ENCODE data around the gene ZKSCAN2. TPM values are rescaled to one million over a fixed set of nuclear protein-coding genes. Genes with fewer than 3 reads are reported as not detected.

The ZKSCAN2 gene
- total RNA-seq, 4 donors from 2014 or later, result 1.2 to 2.7 (median 1.8) TPM

DNA sequence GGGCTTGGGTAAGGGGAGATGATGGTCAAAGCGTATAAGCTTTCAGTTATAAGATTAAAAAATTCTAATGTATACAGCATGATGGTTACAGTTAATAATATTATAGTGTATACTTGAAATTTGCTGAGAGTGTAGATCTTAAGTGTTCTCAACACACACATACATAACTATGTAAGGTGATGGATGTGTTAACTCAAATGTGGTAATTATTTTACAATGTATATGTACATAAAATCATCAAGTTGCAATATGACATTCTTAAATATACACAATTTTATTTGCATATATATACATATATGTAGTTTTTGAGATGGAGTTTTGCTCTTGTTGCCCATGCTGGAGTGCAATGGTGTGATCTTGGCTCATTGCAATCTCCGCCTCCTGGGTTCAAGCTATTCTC, 7.2 kb downstream of the ZKSCAN2 start:
- no peaks in the 10 kb centered on the region for H3K27me3 ChIP-seq
- H3K27ac ChIP-seq, result no peak overlapping the region
- 94 to 100% methylated on average over 2 of the region's 2 CpGs for WGBS, 2 donors (ENCODE audit: low coverage in 1 of 2)
- in situ Hi-C loops (cut with MboI; ENCODE audit: low pct_ligation_motif_present in 1 of 4, low pct_unique_long_range_greater_than_20kb in 1 of 4, low sequenced_read_pairs in 3 of 4), result loop anchor here in 1 of 4 donors (25.0 kb wide), 1 partner anchor 112 kb away; no protein-coding TSS in a partner anchor
- TF ChIP-seq POLR2AphosphoS5 (IDR thresholded peaks at IDR 0.05), result no peak
- no peak for TF ChIP-seq POLR2A (IDR thresholded peaks at IDR 0.05)
- TF ChIP-seq, protein P1, sequence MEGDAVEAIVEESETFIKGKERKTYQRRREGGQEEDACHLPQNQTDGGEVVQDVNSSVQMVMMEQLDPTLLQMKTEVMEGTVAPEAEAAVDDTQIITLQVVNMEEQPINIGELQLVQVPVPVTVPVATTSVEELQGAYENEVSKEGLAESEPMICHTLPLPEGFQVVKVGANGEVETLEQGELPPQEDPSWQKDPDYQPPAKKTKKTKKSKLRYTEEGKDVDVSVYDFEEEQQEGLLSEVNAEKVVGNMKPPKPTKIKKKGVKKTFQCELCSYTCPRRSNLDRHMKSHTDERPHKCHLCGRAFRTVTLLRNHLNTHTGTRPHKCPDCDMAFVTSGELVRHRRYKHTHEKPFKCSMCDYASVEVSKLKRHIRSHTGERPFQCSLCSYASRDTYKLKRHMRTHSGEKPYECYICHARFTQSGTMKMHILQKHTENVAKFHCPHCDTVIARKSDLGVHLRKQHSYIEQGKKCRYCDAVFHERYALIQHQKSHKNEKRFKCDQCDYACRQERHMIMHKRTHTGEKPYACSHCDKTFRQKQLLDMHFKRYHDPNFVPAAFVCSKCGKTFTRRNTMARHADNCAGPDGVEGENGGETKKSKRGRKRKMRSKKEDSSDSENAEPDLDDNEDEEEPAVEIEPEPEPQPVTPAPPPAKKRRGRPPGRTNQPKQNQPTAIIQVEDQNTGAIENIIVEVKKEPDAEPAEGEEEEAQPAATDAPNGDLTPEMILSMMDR (IDR thresholded peaks at IDR 0.05), result no peak
- no peak for TF ChIP-seq EP300 (IDR thresholded peaks at IDR 0.05; ENCODE audit: low read depth)
- intact Hi-C loops (cut with DNase I; ENCODE audit: low total_unique reads), result no loop called here
- H3K4me3 ChIP-seq, result no peak overlapping the region
- no peak for DNase-seq
- peaks cover 0 to 6% of the 10 kb centered on the region in 2 donors for H3K9me3 ChIP-seq
- peaks cover 0 to 46% (median 11%) of the 10 kb centered on the region in 4 donors for H3K36me3 ChIP-seq
- H3K4me1 ChIP-seq, result peaks cover 0 to 7% (median 6%) of the 10 kb centered on the region in 4 donors

DNA sequence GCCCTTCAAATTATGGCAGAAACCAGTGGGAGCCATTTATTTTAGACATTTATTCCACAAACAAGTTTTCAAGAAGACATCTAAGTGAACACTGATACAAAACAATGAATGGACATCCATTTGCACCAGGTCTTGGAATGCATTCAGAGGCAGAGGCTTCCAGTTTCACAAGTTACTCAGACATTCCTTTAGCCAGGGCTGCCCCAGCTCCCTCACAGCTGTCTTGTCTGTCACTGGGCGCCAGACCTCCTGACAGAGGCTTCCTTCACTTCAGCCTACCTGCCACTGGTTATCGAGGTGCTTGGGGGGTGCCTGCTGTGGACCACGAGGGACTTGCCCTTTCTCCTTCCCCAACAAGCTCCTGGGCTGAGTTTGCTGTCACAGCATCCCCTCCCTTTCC, 21.7 kb downstream of the ZKSCAN2 start:
- no peak overlapping the region for H3K4me3 ChIP-seq
- no peaks in the 10 kb centered on the region for H3K36me3 ChIP-seq

DNA sequence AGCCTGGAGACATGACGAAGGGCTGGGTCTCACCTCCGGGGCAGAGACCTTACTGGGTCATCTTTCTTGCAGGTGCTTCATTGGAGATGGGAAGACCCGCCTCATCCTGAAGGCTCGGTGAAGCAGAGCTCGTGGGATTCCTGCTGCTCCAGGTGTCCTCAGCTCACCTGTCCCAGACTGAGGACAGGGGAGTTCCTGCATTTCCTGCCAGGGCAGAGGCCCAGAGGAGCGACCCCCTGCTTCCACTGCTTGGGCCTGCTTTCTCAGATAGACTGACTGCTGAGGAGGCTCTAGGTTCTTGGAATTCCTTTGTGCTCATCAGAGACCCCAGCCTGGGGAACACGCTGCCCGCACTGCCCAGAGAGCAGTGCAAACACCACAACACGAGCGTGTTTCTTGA, 29.3 kb downstream of the ZKSCAN2 start:
- TF ChIP-seq POLR2AphosphoS5 (IDR thresholded peaks at IDR 0.05), result no peak
- no peak for TF ChIP-seq EP300 (IDR thresholded peaks at IDR 0.05; ENCODE audit: low read depth)
- no peak for TF ChIP-seq POLR2A (IDR thresholded peaks at IDR 0.05)
- TF ChIP-seq, protein P1 (IDR thresholded peaks at IDR 0.05), result no peak
- in situ Hi-C loops (cut with MboI; ENCODE audit: low pct_ligation_motif_present in 1 of 4, low pct_unique_long_range_greater_than_20kb in 1 of 4, low sequenced_read_pairs in 3 of 4), result loop anchor here in 2 of 4 donors (10.0 to 25.0 kb wide), 5 partner anchors 104 to 691 kb away; partner anchors contain the start of gene RBBP6 (in 1 of the 2)
- H3K4me1 ChIP-seq, result peaks cover 0 to 8% (median 0%) of the 10 kb centered on the region in 4 donors
- H3K27me3 ChIP-seq, result no peaks in the 10 kb centered on the region
- no peak for DNase-seq
- H3K9me3 ChIP-seq, result no peaks in the 10 kb centered on the region
- intact Hi-C loops (cut with DNase I; ENCODE audit: low total_unique reads), result loop anchor here (10.0 kb wide), 1 partner anchor 174 kb away; no protein-coding TSS in a partner anchor
- H3K36me3 ChIP-seq, result no peaks in the 10 kb centered on the region
- H3K4me3 ChIP-seq, result no peak overlapping the region
- H3K27ac ChIP-seq, result no peak overlapping the region
- 82% methylated on average over 10 of the region's 10 CpGs; no CpG with 5 or more reads in 1 of the 2 donors for WGBS, 2 donors (ENCODE audit: low coverage in 1 of 2)

More for the DNA sequence above, 21.7 kb downstream of the ZKSCAN2 start:
- H3K27me3 ChIP-seq, result no peaks in the 10 kb centered on the region
- TF ChIP-seq POLR2AphosphoS5 (IDR thresholded peaks at IDR 0.05) (no peak), POLR2A (IDR thresholded peaks at IDR 0.05) (no peak), EP300 (IDR thresholded peaks at IDR 0.05; ENCODE audit: low read depth) (no peak)
- TF ChIP-seq, protein P1 (IDR thresholded peaks at IDR 0.05), result no peak
- in situ Hi-C loops (cut with MboI; ENCODE audit: low pct_ligation_motif_present in 1 of 4, low pct_unique_long_range_greater_than_20kb in 1 of 4, low sequenced_read_pairs in 3 of 4) (loop anchor here in 1 of 4 donors (25.0 kb wide), 2 partner anchors 476 to 699 kb away; partner anchors contain the start of gene RBBP6), intact Hi-C loops (cut with DNase I; ENCODE audit: low total_unique reads) (no loop called here)
- DNase-seq, result no peak
- H3K9me3 ChIP-seq, result no peaks in the 10 kb centered on the region
- H3K4me1 ChIP-seq, result no peaks in the 10 kb centered on the region
- H3K27ac ChIP-seq, result no peak overlapping the region
- WGBS, 2 donors (ENCODE audit: low coverage in 1 of 2), result 81% methylated on average over 3 of the region's 3 CpGs; no CpG with 5 or more reads in 1 of the 2 donors

DNA sequence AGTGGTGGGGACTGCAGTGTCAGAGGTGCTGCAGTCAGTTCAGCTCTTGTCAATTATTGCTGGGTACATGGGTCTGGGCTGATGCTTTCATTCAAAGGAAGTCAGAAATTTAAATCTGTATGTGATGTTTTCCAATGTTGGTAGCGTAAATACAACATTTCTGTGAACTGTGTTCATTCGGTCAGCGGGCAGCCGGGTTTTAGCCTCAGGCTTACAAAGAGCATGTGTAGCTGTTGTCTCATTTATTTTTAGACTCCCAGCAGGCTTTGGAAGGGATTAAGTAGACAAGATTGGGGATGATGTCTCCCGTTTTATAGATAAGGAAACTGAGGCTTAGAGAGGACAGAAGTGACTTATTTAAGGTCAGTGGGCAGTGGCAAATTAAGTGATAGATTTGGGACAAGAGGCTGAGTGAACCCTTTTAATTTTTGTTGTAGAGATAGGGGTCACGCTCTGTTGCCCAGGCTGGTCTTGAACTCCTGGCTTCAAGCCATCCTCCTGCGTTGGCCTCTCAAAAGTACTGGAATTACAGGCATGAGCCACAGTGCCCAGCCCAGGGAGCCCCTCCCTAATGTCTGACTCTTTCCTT, 32.8 kb downstream of the ZKSCAN2 start:
- 75 to 83% methylated on average over 2 to 7 of the region's 7 CpGs for WGBS, 2 donors (ENCODE audit: low coverage in 1 of 2)
- DNase-seq, result no peak
- TF ChIP-seq, protein P1 (IDR thresholded peaks at IDR 0.05), result no peak
- TF ChIP-seq EP300 (IDR thresholded peaks at IDR 0.05; ENCODE audit: low read depth) (no peak), POLR2A (IDR thresholded peaks at IDR 0.05) (no peak), POLR2AphosphoS5 (IDR thresholded peaks at IDR 0.05) (no peak)
- Histone ChIP-seq H3K9me3 (no peaks in the 10 kb centered on the region), H3K4me3 (no peak overlapping the region), H3K36me3 (no peaks in the 10 kb centered on the region), H3K27ac (no peak overlapping the region), H3K4me1 (peaks cover 0 to 8% (median 2%) of the 10 kb centered on the region in 4 donors), H3K27me3 (no peaks in the 10 kb centered on the region)
- intact Hi-C loops (cut with DNase I; ENCODE audit: low total_unique reads) (loop anchor here (10.0 kb wide), 1 partner anchor 170 kb away; no protein-coding TSS in a partner anchor), in situ Hi-C loops (cut with MboI; ENCODE audit: low pct_ligation_motif_present in 1 of 4, low pct_unique_long_range_greater_than_20kb in 1 of 4, low sequenced_read_pairs in 3 of 4) (loop anchor here in 3 of 4 donors (10.0 to 25.0 kb wide), 6 partner anchors 100 to 688 kb away; partner anchors contain the start of gene RBBP6 (in 1 of the 3))
